Measurements from ENCODE around the gene SMOC2.

The SMOC2 gene

GRCh38 chr6:168717491-168717890, 276.5 kb downstream of the SMOC2 start:
- no peak for DNase-seq
